K562 (cell line): ENCODE measurements around the gene TSC22D2. TPM values are rescaled to one million over a fixed set of nuclear protein-coding genes. Genes with fewer than 3 reads are reported as not detected.

ENCODE experiments used
- ATAC-seq: fragments of 200-7000 bp; cut with Tn5 transposase; 3 replicates; pipeline ENCODE4 v1.9.1; 2020; ENCODE audit warnings: moderate library complexity
- BruUV-seq: library from RNA; stranded (reverse); fragments of 400-500 nt; replicated peaks from 2 replicates; lab custom pipeline; 2021; lab: Mats Ljungman, UMichigan
- CTCF ChIA-PET: fragments of 300-600 bp; formaldehyde crosslinking; extraction: SDS; loops from one replicate; lab custom pipeline; 2021; ENCODE audit warnings: low intra/inter-chr PET ratio; lab: Yijun Ruan, JAX
- POLR2A ChIA-PET: fragments of 300-600, 350-650 bp; sonication (Branson Sonifier 250); formaldehyde crosslinking; extraction: SDS; loops from one replicate; lab custom pipeline; 2021; ENCODE audit warnings: antibody characterized with exemption, inconsistent platforms; lab: Yijun Ruan, JAX
- DNase-seq, 4 experiments: peaks; one replicate each; pipeline versions ENCODE4 v3.0.0 to v3.0.0-alpha.2; 2011 to 2018; ENCODE audit warnings: low spot score in 3 of 4, mixed read lengths in 3 of 4; ENCODE audit errors: extremely low read depth in 1 of 4
- FAIRE-seq: peaks from 2 replicates; lab custom pipeline; 2011; peaks lifted over from hg19 to GRCh38; lab: Jason Lieb, UNC
- H2AFZ ChIP-seq: 2 replicates; pipeline ENCODE4 v1.6.0; 2011; ENCODE audit warnings: low read depth, low read length, control low read depth, inconsistent platforms
- H3K27ac ChIP-seq: fragments of 200-600 bp; 3 replicates; pipeline ENCODE4 v1.8.0; 2011; ENCODE audit warnings: low read depth, mild to moderate bottlenecking, control low read depth, inconsistent platforms, low read length, moderate library complexity, mixed read lengths; ENCODE audit errors: extremely low read depth
- H3K27me3 ChIP-seq, 2 experiments: fragments of 300-600 bp in 1 of 2; 2 replicates in 1 of 2; 3 replicates in 1 of 2; pipeline versions ENCODE4 v1.6.0 to v1.8.0; 2011; ENCODE audit warnings: inconsistent platforms in 2 of 2, low read length in 2 of 2, mild to moderate bottlenecking in 1 of 2, mixed read lengths in 1 of 2, moderate library complexity in 1 of 2; ENCODE audit not compliant: control insufficient read depth in 2 of 2, insufficient read depth in 2 of 2
- H3K36me3 ChIP-seq: fragments of 300-600 bp; 3 replicates; pipeline ENCODE4 v1.8.0; 2011; ENCODE audit warnings: mild to moderate bottlenecking, low read length, inconsistent platforms; ENCODE audit not compliant: control insufficient read depth, insufficient read depth
- H3K4me1 ChIP-seq, 2 experiments: fragments of 200-600 bp in 1 of 2; replicated peaks in 1 of 2; 2 replicates in 1 of 2; 3 replicates in 1 of 2; pipeline versions ENCODE4 v1.5.1 to v1.8.0; 2011; ENCODE audit warnings: inconsistent platforms in 2 of 2, low read length in 2 of 2, mild to moderate bottlenecking in 1 of 2, mixed read lengths in 1 of 2, moderate library complexity in 1 of 2; ENCODE audit not compliant: control insufficient read depth in 2 of 2, insufficient read depth in 2 of 2
- H3K4me2 ChIP-seq: 2 replicates; pipeline ENCODE4 v1.6.1; 2011; ENCODE audit warnings: low read length, control low read depth, inconsistent platforms, mixed read lengths; ENCODE audit not compliant: insufficient read depth
- H3K4me3 ChIP-seq: fragments of 200-600 bp; sonication (generic), shearing (Covaris generic); 2 replicates; pipeline ENCODE4 v1.5.1; 2016; ENCODE audit warnings: control low read depth, inconsistent platforms
- H3K79me2 ChIP-seq: fragments of 200-600 bp; 3 replicates; pipeline ENCODE4 v1.8.0; 2011; ENCODE audit warnings: low read length, inconsistent platforms; ENCODE audit not compliant: control insufficient read depth, insufficient read depth
- H3K9ac ChIP-seq, 2 experiments: 2 replicates each; pipeline versions ENCODE4 v1.6.0 to v1.6.1; 2011; ENCODE audit warnings: low read depth in 2 of 2, low read length in 2 of 2, control low read depth in 1 of 2, inconsistent platforms in 1 of 2, mild to moderate bottlenecking in 1 of 2, mixed read lengths in 1 of 2; ENCODE audit not compliant: insufficient read depth in 1 of 2
- H3K9me1 ChIP-seq: one replicate; pipeline ENCODE4 v1.6.0; 2011; ENCODE audit warnings: inconsistent platforms, mild to moderate bottlenecking, low read length, moderate library complexity; ENCODE audit not compliant: control insufficient read depth, insufficient read depth
- H3K9me3 ChIP-seq: replicated peaks from 2 replicates; pipeline ENCODE4 v1.5.1; 2011; ENCODE audit warnings: low read depth, low read length, inconsistent platforms; ENCODE audit not compliant: control insufficient read depth, insufficient read depth
- H4K20me1 ChIP-seq: replicated peaks from 2 replicates; pipeline ENCODE4 v1.6.1; 2011; ENCODE audit warnings: low read length, inconsistent platforms, mixed read lengths; ENCODE audit not compliant: control insufficient read depth, insufficient read depth
- HMGN3 ChIP-seq: IDR thresholded peaks from 2 replicates; pipeline ENCODE4 v1.6.1; 2011; ENCODE audit warnings: borderline replicate concordance, low read depth, mild to moderate bottlenecking, mixed read lengths, low read length; ENCODE audit not compliant: insufficient read length; ENCODE audit errors: extremely low read depth
- MCM7 ChIP-seq, 2 experiments: fragments of 450-650 bp; IDR thresholded peaks; 2 replicates each; pipeline ENCODE4 v1.6.1; 2016 to 2018
- NFE2 ChIP-seq: IDR thresholded peaks from 2 replicates; pipeline ENCODE4 v1.6.1; 2014; ENCODE audit warnings: antibody characterized with exemption, low read depth
- POLR2AphosphoS5 ChIP-seq: IDR thresholded peaks from 2 replicates; pipeline ENCODE4 v1.6.1; 2011; ENCODE audit warnings: mild to moderate bottlenecking, low read depth, low read length, moderate library complexity; ENCODE audit not compliant: control insufficient read depth, insufficient read depth
- RHOXF2B ChIP-seq: fragments of 250-450 bp; sonication (Bioruptor Pico); conservative IDR thresholded peaks from 2 replicates; pipeline ENCODE4 v1.5.1; 2021
- RNF2 ChIP-seq: sonication (generic); IDR thresholded peaks from 2 replicates; pipeline ENCODE4 v1.6.1; 2016
- ZNF12 ChIP-seq: sonication (generic); formaldehyde crosslinking; IDR thresholded peaks from 2 replicates; pipeline ENCODE4 v1.4.0; 2020; ENCODE audit warnings: mild to moderate bottlenecking, missing genetic modification reagents
- ZNF146 ChIP-seq: IDR thresholded peaks from one replicate; pipeline ENCODE4 v1.6.1; 2018; ENCODE audit warnings: missing compliant biosample characterization; ENCODE audit not compliant: unreplicated experiment
- ZNF217 ChIP-seq: sonication (generic); formaldehyde crosslinking; IDR thresholded peaks from 2 replicates; pipeline ENCODE4 v1.8.0; 2022; ENCODE audit warnings: mild to moderate bottlenecking, missing genetic modification reagents
- ZNF444 ChIP-seq: fragments of 250-450 bp; sonication (Bioruptor Pico); IDR thresholded peaks from 2 replicates; pipeline ENCODE4 v1.4.0; 2020; ENCODE audit warnings: mild to moderate bottlenecking, moderate library complexity
- WGBS: fragments of 100-300 bp; shearing (Covaris generic); methylation state at CpG from one replicate; pipeline ENCODE4 v1.1.6; 2016; ENCODE audit warnings: low coverage, mixed read lengths; ENCODE audit not compliant: insufficient coverage; ENCODE audit errors: missing lambda C conversion rate; 5-methylcytosine and 5-hydroxymethylcytosine counted together
- in situ Hi-C: fragments of 300-500 bp; cut with MboI; formaldehyde crosslinking; loops from 4 replicates; pipeline ENCODE4 v1.15.0; 2018; ENCODE audit warnings: inconsistent platforms, mixed read lengths
- intact Hi-C: fragments of 100-400 bp; cut with micrococcal nuclease; formaldehyde crosslinking; loops from 2 replicates; pipeline ENCODE4 v1.14.2; 2022
- polyA plus RNA-seq, 8 experiments: library from polyadenylated mRNA; depleted of rRNA in 4 of 8; stranded (reverse) in 5 of 8; unstranded in 3 of 8; fragments of >200 nt; fragmentation: Nextera tagmentation in 2 of 8; fragmentation: Illumina TruSeq in 1 of 8; extraction: Ambion mirVana in 2 of 8; extraction: Trizol in 1 of 8; gene quantifications; 2 replicates each; pipeline versions ENCODE4 v1.2.1 to v1.2.3, GENCODE V29; 2011 to 2014; ENCODE audit warnings: inconsistent platforms in 1 of 8, missing spikeins in 1 of 8
- total RNA-seq, 7 experiments: library from RNA; depleted of rRNA in 6 of 7; stranded (reverse); fragments of >200 nt in 6 of 7; fragmentation: Illumina TruSeq in 2 of 7; extraction: Trizol in 2 of 7; gene quantifications; 2 replicates each; pipeline versions ENCODE4 v1.2.1 to v1.2.3, GENCODE V29; 2011 to 2021; ENCODE audit warnings: low replicate concordance in 1 of 7
- TF ChIP-seq, protein P1 (sequence below): IDR thresholded peaks from 2 replicates; pipeline ENCODE4 v1.6.1; 2012; ENCODE audit warnings: low read depth, low read length, improper control_type of control experiment, borderline replicate concordance
- TF ChIP-seq, protein P2 (sequence below): sonication (generic); formaldehyde crosslinking; IDR thresholded peaks from 2 replicates; pipeline ENCODE4 v1.8.1; 2023; ENCODE audit warnings: missing genetic modification reagents, mild to moderate bottlenecking, borderline replicate concordance

TSC22D2 gene
- total and polyA plus RNA-seq, 9 of the 15 experiments (the other 6 are each of a cell fraction or from before 2014, with no cell fraction given) = 5.5 to 44.0 (median 19.3) TPM

- H3K9me3 ChIP-seq = no peaks in the 10 kb centered on the region
- peaks cover 100% of the 10 kb centered on the region for H3K79me2 ChIP-seq
- no peak overlapping the region for H3K4me3 ChIP-seq
- FAIRE-seq (no peak), DNase-seq (no peak), ATAC-seq (no peak)
- no TSS peak for BruUV-seq
- 78% methylated on average over 4 of the region's 4 CpGs for WGBS
- intact Hi-C loops (no loop called here), in situ Hi-C loops (no loop called here)
- CTCF ChIA-PET = no interaction called here
- H3K4me2 ChIP-seq = no peak overlapping the region
- peaks cover 0 to 25% of the 10 kb centered on the region in 2 experiments; a peak in 3 of 5 replicates for H3K4me1 ChIP-seq
- no peak overlapping the region for H2AFZ ChIP-seq
- no peak overlapping the region for H3K9ac ChIP-seq
- H3K36me3 ChIP-seq = peaks cover 83% of the 10 kb centered on the region
- H3K27ac ChIP-seq = no peak overlapping the region
- peaks cover 7% of the 10 kb centered on the region; the same call in 1 of the 2 replicates for H4K20me1 ChIP-seq
- POLR2A ChIA-PET = interaction anchor here (2.2 to 4.8 kb wide), 4 partner anchors 9 to 15 kb away, joined by 8 to 30 read pairs (median 24); partner anchors contain the start of gene TSC22D2
- no peaks in the 10 kb centered on the region for H3K9me1 ChIP-seq
- TF ChIP-seq, protein P1, sequence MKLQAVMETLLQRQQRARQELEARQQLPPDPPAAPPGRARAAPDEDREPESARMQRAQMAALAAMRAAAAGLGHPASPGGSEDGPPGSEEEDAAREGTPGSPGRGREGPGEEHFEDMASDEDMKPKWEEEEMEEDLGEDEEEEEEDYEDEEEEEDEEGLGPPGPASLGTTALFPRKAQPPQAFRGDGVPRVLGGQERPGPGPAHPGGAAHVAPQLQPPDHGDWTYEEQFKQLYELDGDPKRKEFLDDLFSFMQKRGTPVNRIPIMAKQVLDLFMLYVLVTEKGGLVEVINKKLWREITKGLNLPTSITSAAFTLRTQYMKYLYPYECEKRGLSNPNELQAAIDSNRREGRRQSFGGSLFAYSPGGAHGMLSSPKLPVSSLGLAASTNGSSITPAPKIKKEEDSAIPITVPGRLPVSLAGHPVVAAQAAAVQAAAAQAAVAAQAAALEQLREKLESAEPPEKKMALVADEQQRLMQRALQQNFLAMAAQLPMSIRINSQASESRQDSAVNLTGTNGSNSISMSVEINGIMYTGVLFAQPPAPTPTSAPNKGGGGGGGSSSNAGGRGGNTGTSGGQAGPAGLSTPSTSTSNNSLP = no peak
- TF ChIP-seq, protein P2, sequence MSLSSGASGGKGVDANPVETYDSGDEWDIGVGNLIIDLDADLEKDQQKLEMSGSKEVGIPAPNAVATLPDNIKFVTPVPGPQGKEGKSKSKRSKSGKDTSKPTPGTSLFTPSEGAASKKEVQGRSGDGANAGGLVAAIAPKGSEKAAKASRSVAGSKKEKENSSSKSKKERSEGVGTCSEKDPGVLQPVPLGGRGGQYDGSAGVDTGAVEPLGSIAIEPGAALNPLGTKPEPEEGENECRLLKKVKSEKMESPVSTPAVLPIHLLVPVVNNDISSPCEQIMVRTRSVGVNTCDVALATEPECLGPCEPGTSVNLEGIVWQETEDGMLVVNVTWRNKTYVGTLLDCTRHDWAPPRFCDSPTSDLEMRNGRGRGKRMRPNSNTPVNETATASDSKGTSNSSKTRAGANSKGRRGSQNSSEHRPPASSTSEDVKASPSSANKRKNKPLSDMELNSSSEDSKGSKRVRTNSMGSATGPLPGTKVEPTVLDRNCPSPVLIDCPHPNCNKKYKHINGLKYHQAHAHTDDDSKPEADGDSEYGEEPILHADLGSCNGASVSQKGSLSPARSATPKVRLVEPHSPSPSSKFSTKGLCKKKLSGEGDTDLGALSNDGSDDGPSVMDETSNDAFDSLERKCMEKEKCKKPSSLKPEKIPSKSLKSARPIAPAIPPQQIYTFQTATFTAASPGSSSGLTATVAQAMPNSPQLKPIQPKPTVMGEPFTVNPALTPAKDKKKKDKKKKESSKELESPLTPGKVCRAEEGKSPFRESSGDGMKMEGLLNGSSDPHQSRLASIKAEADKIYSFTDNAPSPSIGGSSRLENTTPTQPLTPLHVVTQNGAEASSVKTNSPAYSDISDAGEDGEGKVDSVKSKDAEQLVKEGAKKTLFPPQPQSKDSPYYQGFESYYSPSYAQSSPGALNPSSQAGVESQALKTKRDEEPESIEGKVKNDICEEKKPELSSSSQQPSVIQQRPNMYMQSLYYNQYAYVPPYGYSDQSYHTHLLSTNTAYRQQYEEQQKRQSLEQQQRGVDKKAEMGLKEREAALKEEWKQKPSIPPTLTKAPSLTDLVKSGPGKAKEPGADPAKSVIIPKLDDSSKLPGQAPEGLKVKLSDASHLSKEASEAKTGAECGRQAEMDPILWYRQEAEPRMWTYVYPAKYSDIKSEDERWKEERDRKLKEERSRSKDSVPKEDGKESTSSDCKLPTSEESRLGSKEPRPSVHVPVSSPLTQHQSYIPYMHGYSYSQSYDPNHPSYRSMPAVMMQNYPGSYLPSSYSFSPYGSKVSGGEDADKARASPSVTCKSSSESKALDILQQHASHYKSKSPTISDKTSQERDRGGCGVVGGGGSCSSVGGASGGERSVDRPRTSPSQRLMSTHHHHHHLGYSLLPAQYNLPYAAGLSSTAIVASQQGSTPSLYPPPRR (CRISPR knock-in tag) = no peak
- TF ChIP-seq ZNF146 (CRISPR knock-in tag) = no peak
- TF ChIP-seq RHOXF2B (CRISPR knock-in tag) = no peak
- no peak for TF ChIP-seq POLR2AphosphoS5
- no peak for TF ChIP-seq ZNF217 (CRISPR knock-in tag)
- no peak for TF ChIP-seq ZNF12 (CRISPR knock-in tag)
- no peak for TF ChIP-seq ZNF444 (CRISPR knock-in tag)
- no peak for TF ChIP-seq HMGN3
- TF ChIP-seq MCM7 (IDR thresholded peaks at IDR 0.05) = no peak
- no peak for TF ChIP-seq RNF2
- TF ChIP-seq NFE2 = no peak
- no peaks in the 10 kb centered on the region for H3K27me3 ChIP-seq
These were observed 15.7 kb downstream of the TSC22D2 start for GRCh38 chr3:150423761-150424160.
